Lower leg skin (tissue), 3 donors: ENCODE data around the gene PNMA8B.

ENCODE experiments used
- POLR2A ChIP-seq, 2 donors: fragments of 450-650 bp; IDR thresholded peaks; one replicate each; pipeline ENCODE4 v1.6.1; 2016 to 2017; ENCODE audit warnings: antibody characterized with exemption in 2 of 2, mild to moderate bottlenecking in 1 of 2, moderate library complexity in 1 of 2
- TF ChIP-seq, protein P1 (sequence below), 3 donors: fragments of 450-650 bp; IDR thresholded peaks; one replicate each; pipeline ENCODE4 v1.5.1; 2016; ENCODE audit warnings: antibody characterized with exemption in 3 of 3, mild to moderate bottlenecking in 3 of 3, moderate library complexity in 2 of 3

DNA sequence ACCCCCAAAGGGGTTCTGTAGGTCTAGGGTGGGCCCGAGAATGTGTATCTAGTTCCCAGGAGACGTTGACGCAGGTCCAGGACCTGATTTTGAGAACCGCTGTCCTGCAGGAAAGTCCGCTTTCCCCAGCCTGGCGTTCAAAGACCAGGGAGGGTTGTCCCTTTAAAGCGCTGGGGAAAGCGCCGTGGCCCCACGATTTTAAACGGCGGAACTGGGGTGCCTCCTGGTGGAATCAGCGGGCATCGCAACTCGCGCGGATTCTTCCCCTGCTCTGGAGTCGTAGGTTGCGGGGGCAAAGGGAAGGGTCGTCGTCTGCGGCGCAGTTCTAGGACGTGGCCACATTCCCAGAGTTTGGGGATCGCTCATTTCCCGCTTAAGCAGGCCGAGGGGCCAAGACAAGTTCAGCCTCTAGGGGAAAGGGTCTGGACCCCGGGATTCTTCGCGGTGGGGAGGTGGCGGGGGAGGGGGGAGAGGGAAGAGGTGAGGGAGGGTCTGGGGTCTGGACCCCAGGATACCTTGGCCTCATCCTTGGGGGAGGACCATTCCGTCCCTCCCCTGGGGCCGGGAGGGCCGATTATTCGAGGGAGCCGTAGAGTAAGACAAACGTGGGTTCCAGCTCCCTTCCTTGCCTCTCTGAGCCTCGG is 7.7 kb downstream of the PNMA8B start:
- TF ChIP-seq, protein P1, sequence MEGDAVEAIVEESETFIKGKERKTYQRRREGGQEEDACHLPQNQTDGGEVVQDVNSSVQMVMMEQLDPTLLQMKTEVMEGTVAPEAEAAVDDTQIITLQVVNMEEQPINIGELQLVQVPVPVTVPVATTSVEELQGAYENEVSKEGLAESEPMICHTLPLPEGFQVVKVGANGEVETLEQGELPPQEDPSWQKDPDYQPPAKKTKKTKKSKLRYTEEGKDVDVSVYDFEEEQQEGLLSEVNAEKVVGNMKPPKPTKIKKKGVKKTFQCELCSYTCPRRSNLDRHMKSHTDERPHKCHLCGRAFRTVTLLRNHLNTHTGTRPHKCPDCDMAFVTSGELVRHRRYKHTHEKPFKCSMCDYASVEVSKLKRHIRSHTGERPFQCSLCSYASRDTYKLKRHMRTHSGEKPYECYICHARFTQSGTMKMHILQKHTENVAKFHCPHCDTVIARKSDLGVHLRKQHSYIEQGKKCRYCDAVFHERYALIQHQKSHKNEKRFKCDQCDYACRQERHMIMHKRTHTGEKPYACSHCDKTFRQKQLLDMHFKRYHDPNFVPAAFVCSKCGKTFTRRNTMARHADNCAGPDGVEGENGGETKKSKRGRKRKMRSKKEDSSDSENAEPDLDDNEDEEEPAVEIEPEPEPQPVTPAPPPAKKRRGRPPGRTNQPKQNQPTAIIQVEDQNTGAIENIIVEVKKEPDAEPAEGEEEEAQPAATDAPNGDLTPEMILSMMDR (IDR thresholded peaks at IDR 0.05): peak in 2 of 3 donors; percentile 40 to 90
- no peak for TF ChIP-seq POLR2A (IDR thresholded peaks at IDR 0.05)
